ENCODE measurements around the gene VRK3. TPM values are rescaled to one million over a fixed set of nuclear protein-coding genes. Genes with fewer than 3 reads are reported as not detected.

The VRK3 gene
- total RNA-seq, 1 experiment from 2014 or later = 33.4 TPM

GRCh38 chr19:49933643-49934042, 91.5 kb downstream of the VRK3 start:
- ATAC-seq = no peak
- Mint-ChIP-seq H3K4me1 (peaks cover 8% of the 10 kb centered on the region), H3K4me3 (no peak overlapping the region), H3K9me3 (no peaks in the 10 kb centered on the region), H3K27me3 (ENCODE audit: low read depth) (peaks cover under 1% of the 10 kb centered on the region), H3K27ac (no peak overlapping the region), H3K36me3 (peaks cover under 1% of the 10 kb centered on the region; the same call in 1 of the 2 replicates)
- ChIA-PET POLR2A (no interaction called here), CTCF (interaction anchor here (1.3 to 1.4 kb wide), 2 partner anchors 23 to 43 kb away, joined by 3 to 4 read pairs; no protein-coding TSS in a partner anchor)
- DNase-seq (ENCODE audit: low spot score) = no peak
- TF ChIP-seq, protein P1, sequence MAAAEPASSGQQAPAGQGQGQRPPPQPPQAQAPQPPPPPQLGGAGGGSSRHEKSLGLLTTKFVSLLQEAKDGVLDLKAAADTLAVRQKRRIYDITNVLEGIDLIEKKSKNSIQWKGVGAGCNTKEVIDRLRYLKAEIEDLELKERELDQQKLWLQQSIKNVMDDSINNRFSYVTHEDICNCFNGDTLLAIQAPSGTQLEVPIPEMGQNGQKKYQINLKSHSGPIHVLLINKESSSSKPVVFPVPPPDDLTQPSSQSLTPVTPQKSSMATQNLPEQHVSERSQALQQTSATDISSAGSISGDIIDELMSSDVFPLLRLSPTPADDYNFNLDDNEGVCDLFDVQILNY (CRISPR knock-in tag; IDR thresholded peaks at IDR 0.05) = no peak

DNA sequence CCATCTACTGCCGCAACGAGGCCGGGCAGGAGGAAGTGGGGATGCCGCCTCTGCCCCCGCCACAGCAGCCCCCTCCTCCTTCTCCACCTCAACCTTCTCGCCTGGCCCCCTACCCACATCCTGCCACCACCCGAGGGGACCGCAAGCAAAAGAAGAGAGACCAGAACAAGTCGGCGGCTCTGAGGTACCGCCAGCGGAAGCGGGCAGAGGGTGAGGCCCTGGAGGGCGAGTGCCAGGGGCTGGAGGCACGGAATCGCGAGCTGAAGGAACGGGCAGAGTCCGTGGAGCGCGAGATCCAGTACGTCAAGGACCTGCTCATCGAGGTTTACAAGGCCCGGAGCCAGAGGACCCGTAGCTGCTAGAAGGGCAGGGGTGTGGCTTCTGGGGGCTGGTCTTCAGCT, 92.4 kb downstream of the VRK3 start:
- Mint-ChIP-seq H3K4me1 (peaks cover 15% of the 10 kb centered on the region), H3K9me3 (no peaks in the 10 kb centered on the region), H3K27me3 (ENCODE audit: low read depth) (peaks cover 4% of the 10 kb centered on the region), H3K27ac (no peak overlapping the region), H3K36me3 (peaks cover 5% of the 10 kb centered on the region), H3K4me3 (no peak overlapping the region)
- ChIA-PET CTCF (interaction anchor here (1.3 to 1.4 kb wide), 2 partner anchors 24 to 44 kb away, joined by 3 to 4 read pairs; no protein-coding TSS in a partner anchor), POLR2A (no interaction called here)
- no peak for DNase-seq (ENCODE audit: low spot score)
- no peak for TF ChIP-seq EMX1 (CRISPR knock-in tag; IDR thresholded peaks at IDR 0.05)
- no peak for TF ChIP-seq NFYB (CRISPR knock-in tag; conservative IDR thresholded peaks at IDR 0.05; ENCODE audit: low read depth)
- TF ChIP-seq FOXJ3 (CRISPR knock-in tag; IDR thresholded peaks at IDR 0.05; ENCODE audit: borderline replicate concordance) = no peak
- no peak for TF ChIP-seq STAT6 (CRISPR knock-in tag; conservative IDR thresholded peaks at IDR 0.05; ENCODE audit: low read depth)
- TF ChIP-seq NR1H2 (CRISPR knock-in tag; IDR thresholded peaks at IDR 0.05) = no peak
- no peak for TF ChIP-seq FOXK1 (CRISPR knock-in tag; IDR thresholded peaks at IDR 0.05)
- no peak for TF ChIP-seq ZNF263 (CRISPR knock-in tag; IDR thresholded peaks at IDR 0.05; ENCODE audit: low read depth)
- TF ChIP-seq, protein P2, sequence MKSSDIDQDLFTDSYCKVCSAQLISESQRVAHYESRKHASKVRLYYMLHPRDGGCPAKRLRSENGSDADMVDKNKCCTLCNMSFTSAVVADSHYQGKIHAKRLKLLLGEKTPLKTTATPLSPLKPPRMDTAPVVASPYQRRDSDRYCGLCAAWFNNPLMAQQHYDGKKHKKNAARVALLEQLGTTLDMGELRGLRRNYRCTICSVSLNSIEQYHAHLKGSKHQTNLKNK (CRISPR knock-in tag; IDR thresholded peaks at IDR 0.05) = no peak
- no peak for TF ChIP-seq CREB1 (CRISPR knock-in tag; IDR thresholded peaks at IDR 0.05)
- TF ChIP-seq ZNF423 (CRISPR knock-in tag; IDR thresholded peaks at IDR 0.05) = no peak
- ATAC-seq = no peak

DNA sequence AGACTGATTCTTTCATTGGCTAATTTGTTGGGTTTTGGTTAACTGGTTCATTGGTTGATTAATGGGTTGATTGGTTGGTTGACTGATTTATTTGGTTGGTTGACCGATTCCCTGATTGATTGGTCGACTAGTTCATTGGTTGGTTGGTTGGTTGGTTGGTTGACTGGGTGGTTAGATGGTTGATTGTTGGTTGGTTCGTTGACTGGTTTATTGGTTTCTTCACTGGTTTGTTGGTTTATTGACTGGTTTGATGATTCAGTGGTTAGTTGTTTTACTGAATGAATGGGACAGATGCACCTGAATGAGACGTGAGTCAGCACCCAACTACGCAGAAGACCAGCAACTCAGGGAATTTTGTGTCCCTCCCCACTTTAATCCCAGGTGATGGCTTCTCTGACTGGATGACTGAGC, 93.1 kb downstream of the VRK3 start:
- no peaks in the 10 kb centered on the region for H3K9me3 Mint-ChIP-seq
- ChIA-PET CTCF (no interaction called here), POLR2A (no interaction called here)
- peaks cover 21% of the 10 kb centered on the region for H3K4me1 Mint-ChIP-seq
- DNase-seq (ENCODE audit: low spot score) (no peak), ATAC-seq (no peak)
- peaks cover 12% of the 10 kb centered on the region for H3K36me3 Mint-ChIP-seq
- H3K27ac Mint-ChIP-seq = no peak overlapping the region
- H3K27me3 Mint-ChIP-seq (ENCODE audit: low read depth) = peaks cover 4% of the 10 kb centered on the region
- H3K4me3 Mint-ChIP-seq = no peak overlapping the region
- TF ChIP-seq ZBTB43 (CRISPR knock-in tag; IDR thresholded peaks at IDR 0.05) = no peak
- no peak for TF ChIP-seq ELF4 (CRISPR knock-in tag; IDR thresholded peaks at IDR 0.05; ENCODE audit: low read depth)
- no peak for TF ChIP-seq AFF4 (CRISPR knock-in tag; IDR thresholded peaks at IDR 0.05; ENCODE audit: borderline replicate concordance)
- TF ChIP-seq MYBL2 (CRISPR knock-in tag; IDR thresholded peaks at IDR 0.05) = no peak
- no peak for TF ChIP-seq CREM (CRISPR knock-in tag; IDR thresholded peaks at IDR 0.05)
- TF ChIP-seq, protein P1 (CRISPR knock-in tag; IDR thresholded peaks at IDR 0.05) = no peak
- TF ChIP-seq ZNF121 (CRISPR knock-in tag; IDR thresholded peaks at IDR 0.05) = no peak
- no peak for TF ChIP-seq ZNF416 (CRISPR knock-in tag; IDR thresholded peaks at IDR 0.05)
- no peak for TF ChIP-seq NR2C2 (CRISPR knock-in tag; IDR thresholded peaks at IDR 0.05)
- TF ChIP-seq, protein P3, sequence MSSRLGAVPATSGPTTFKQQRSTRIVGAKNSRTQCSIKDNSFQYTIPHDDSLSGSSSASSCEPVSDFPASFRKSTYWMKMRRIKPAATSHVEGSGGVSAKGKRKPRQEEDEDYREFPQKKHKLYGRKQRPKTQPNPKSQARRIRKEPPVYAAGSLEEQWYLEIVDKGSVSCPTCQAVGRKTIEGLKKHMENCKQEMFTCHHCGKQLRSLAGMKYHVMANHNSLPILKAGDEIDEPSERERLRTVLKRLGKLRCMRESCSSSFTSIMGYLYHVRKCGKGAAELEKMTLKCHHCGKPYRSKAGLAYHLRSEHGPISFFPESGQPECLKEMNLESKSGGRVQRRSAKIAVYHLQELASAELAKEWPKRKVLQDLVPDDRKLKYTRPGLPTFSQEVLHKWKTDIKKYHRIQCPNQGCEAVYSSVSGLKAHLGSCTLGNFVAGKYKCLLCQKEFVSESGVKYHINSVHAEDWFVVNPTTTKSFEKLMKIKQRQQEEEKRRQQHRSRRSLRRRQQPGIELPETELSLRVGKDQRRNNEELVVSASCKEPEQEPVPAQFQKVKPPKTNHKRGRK (CRISPR knock-in tag; IDR thresholded peaks at IDR 0.05; ENCODE audit: borderline replicate concordance) = no peak

Data from WTC11 (cell line).